GM23338 (cell line): ENCODE results near the gene SLC2A4RG. TPM values are rescaled to one million over a fixed set of nuclear protein-coding genes. Genes with fewer than 3 reads are reported as not detected.

Experiments
- ATAC-seq: fragments of 200-7000 bp; cut with Tn5 transposase; 3 replicates; pipeline ENCODE4 v1.9.1; 2020
- DNase-seq: peaks from one replicate; pipeline ENCODE4 v3.0.0-alpha.2; 2015; ENCODE audit warnings: low spot score
- H2AFZ ChIP-seq: fragments of 200-600 bp; sonication (generic); 2 replicates; pipeline ENCODE4 v1.8.0; 2016; ENCODE audit warnings: antibody characterized with exemption, mild to moderate bottlenecking, moderate library complexity
- H3F3A ChIP-seq: fragments of 200-600 bp; sonication (generic); replicated peaks from 2 replicates; pipeline ENCODE4 v1.8.0; 2017; ENCODE audit warnings: antibody characterized with exemption, mixed run types, low read depth
- H3K27ac ChIP-seq: fragments of 200-600 bp; sonication (generic); 2 replicates; pipeline ENCODE4 v1.6.1; 2016; ENCODE audit warnings: low read depth
- H3K27me3 ChIP-seq: fragments of 200-600 bp; sonication (generic); 2 replicates; pipeline ENCODE4 v1.8.0; 2016; ENCODE audit warnings: mild to moderate bottlenecking, mixed run types, moderate library complexity; ENCODE audit not compliant: insufficient read depth
- H3K36me3 ChIP-seq: fragments of 200-600 bp; sonication (generic); 2 replicates; pipeline ENCODE4 v1.8.0; 2016; ENCODE audit warnings: mild to moderate bottlenecking; ENCODE audit not compliant: insufficient read depth
- H3K4me1 ChIP-seq: fragments of 200-600 bp; sonication (generic); 2 replicates; pipeline ENCODE4 v1.8.0; 2016; ENCODE audit warnings: mild to moderate bottlenecking, moderate library complexity; ENCODE audit not compliant: insufficient read depth
- H3K4me2 ChIP-seq: fragments of 200-600 bp; sonication (generic); 2 replicates; pipeline ENCODE4 v1.7.1; 2017; ENCODE audit warnings: mixed run types
- H3K4me3 ChIP-seq: fragments of 200-600 bp; sonication (generic); 2 replicates; pipeline ENCODE4 v1.6.1; 2016; ENCODE audit warnings: mixed run types
- H3K79me2 ChIP-seq: fragments of 200-600 bp; sonication (generic); replicated peaks from 2 replicates; pipeline ENCODE4 v1.8.0; 2017; ENCODE audit warnings: mild to moderate bottlenecking; ENCODE audit not compliant: insufficient read depth
- H3K9me2 ChIP-seq: fragments of 200-600 bp; sonication (generic); 2 replicates; pipeline ENCODE4 v1.8.0; 2017; ENCODE audit not compliant: insufficient read depth
- H4K20me1 ChIP-seq: fragments of 200-600 bp; sonication (generic); replicated peaks from 2 replicates; pipeline ENCODE4 v1.8.0; 2017; ENCODE audit warnings: mild to moderate bottlenecking; ENCODE audit not compliant: insufficient read depth
- H3K27ac Mint-ChIP-seq: 2 replicates; pipeline ENCODE4 v1.8.0; 2020; ENCODE audit warnings: inconsistent platforms, mild to moderate bottlenecking, moderate library complexity, mixed read lengths
- H3K27me3 Mint-ChIP-seq: 3 replicates; pipeline ENCODE4 v1.8.0; 2022; ENCODE audit warnings: low read depth, mild to moderate bottlenecking, moderate library complexity, mixed read lengths, inconsistent platforms; ENCODE audit not compliant: insufficient read depth, poor library complexity
- H3K36me3 Mint-ChIP-seq: 3 replicates; pipeline ENCODE4 v1.8.0; 2021; ENCODE audit warnings: low read depth, mild to moderate bottlenecking, inconsistent platforms, moderate library complexity, mixed read lengths
- H3K4me1 Mint-ChIP-seq: 3 replicates; pipeline ENCODE4 v1.8.0; 2020; ENCODE audit warnings: mild to moderate bottlenecking, inconsistent platforms, mixed read lengths
- H3K4me3 Mint-ChIP-seq: 3 replicates; pipeline ENCODE4 v1.8.0; 2021; ENCODE audit warnings: moderate library complexity, mild to moderate bottlenecking, inconsistent platforms, mixed read lengths
- H3K9me3 Mint-ChIP-seq: 3 replicates; pipeline ENCODE4 v1.8.0; 2020; ENCODE audit warnings: moderate library complexity, mild to moderate bottlenecking, inconsistent platforms, mixed read lengths
- CREB1 ChIP-seq: fragments of 250-450 bp; sonication (Bioruptor Pico); IDR thresholded peaks from 2 replicates; pipeline ENCODE4 v1.5.0; 2020; ENCODE audit warnings: low read depth, mild to moderate bottlenecking, moderate library complexity
- CTCF ChIP-seq, 2 experiments: fragments of 200-600 bp in 1 of 2; sonication (generic) in 1 of 2; conservative IDR thresholded peaks; 2 replicates each; pipeline versions ENCODE4 v1.5.1 to v1.6.1; 2016 to 2017; ENCODE audit warnings: antibody characterized with exemption in 2 of 2, low read depth in 2 of 2, mild to moderate bottlenecking in 2 of 2, moderate library complexity in 1 of 2
- ETS1 ChIP-seq: IDR thresholded peaks from 2 replicates; pipeline ENCODE4 v1.6.1; 2016; ENCODE audit warnings: antibody characterized with exemption
- EZH2 ChIP-seq: fragments of 200-600 bp; sonication (generic); IDR thresholded peaks from one replicate; pipeline ENCODE4 v1.8.0; 2017; ENCODE audit warnings: antibody characterized with exemption, mild to moderate bottlenecking, low read depth; ENCODE audit not compliant: unreplicated experiment
- EZH2phosphoT487 ChIP-seq: fragments of 200-600 bp; sonication (generic); IDR thresholded peaks from one replicate; pipeline ENCODE4 v1.8.1; 2018; ENCODE audit warnings: antibody characterized with exemption; ENCODE audit not compliant: unreplicated experiment
- JUNB ChIP-seq: IDR thresholded peaks from one replicate; pipeline ENCODE4 v1.6.1; 2016; ENCODE audit warnings: antibody characterized with exemption; ENCODE audit not compliant: unreplicated experiment
- POLR2AphosphoS5 ChIP-seq: IDR thresholded peaks from 2 replicates; pipeline ENCODE4 v1.6.1; 2016; ENCODE audit warnings: antibody characterized with exemption, low read depth
- REST ChIP-seq: IDR thresholded peaks from one replicate; pipeline ENCODE4 v1.6.1; 2018; ENCODE audit warnings: antibody characterized with exemption; ENCODE audit not compliant: unreplicated experiment
- STAT1 ChIP-seq: IDR thresholded peaks from one replicate; pipeline ENCODE4 v1.6.1; 2016; ENCODE audit warnings: antibody characterized with exemption; ENCODE audit not compliant: unreplicated experiment
- ZNF114 ChIP-seq: fragments of 250-450 bp; sonication (Bioruptor Pico); IDR thresholded peaks from 2 replicates; pipeline ENCODE4 v1.5.0; 2020; ENCODE audit warnings: mild to moderate bottlenecking, moderate library complexity
- ZNF331 ChIP-seq: fragments of 250-450 bp; sonication (Bioruptor Pico); IDR thresholded peaks from 2 replicates; pipeline ENCODE4 v1.5.0; 2020; ENCODE audit warnings: low read depth, mild to moderate bottlenecking, moderate library complexity
- ZNF462 ChIP-seq: fragments of 250-450 bp; sonication (Bioruptor Pico); IDR thresholded peaks from 2 replicates; pipeline ENCODE4 v1.5.0; 2020; ENCODE audit warnings: mild to moderate bottlenecking, moderate library complexity
- polyA plus RNA-seq: library from polyadenylated mRNA; unstranded; fragments of >200 nt; fragmentation: Nextera tagmentation; extraction: Ambion mirVana; gene quantifications from 2 replicates; pipeline ENCODE4 v1.2.1, GENCODE V29; 2016
- total RNA-seq: library from RNA; depleted of rRNA; stranded (reverse); fragments of >200 nt; shearing (Covaris generic); gene quantifications from 2 replicates; pipeline ENCODE4 v1.2.3, GENCODE V29; 2014

Gene SLC2A4RG
- total and polyA plus RNA-seq, 2 experiments from 2014 or later: 22.8 to 42.0 TPM

- no peak for TF ChIP-seq ZNF462 (CRISPR knock-in tag)
Observed at GRCh38 chr20:63773571-63774241, 34.1 kb downstream of the SLC2A4RG start (continued).

GRCh38 chr20:63774306-63774705 lies 34.7 kb downstream of the SLC2A4RG start:
- H2AFZ ChIP-seq: no peak overlapping the region
- no peaks in the 10 kb centered on the region for H3K9me2 ChIP-seq
- H3K79me2 ChIP-seq: peaks cover 17% of the 10 kb centered on the region
- no peak overlapping the region for H3K4me2 ChIP-seq
- H3K4me3 ChIP-seq: no peak overlapping the region
- Mint-ChIP-seq H3K36me3 (peaks cover 5% of the 10 kb centered on the region; the same call in 1 of the 3 replicates), H3K4me1 (peaks cover 16% of the 10 kb centered on the region), H3K9me3 (no peaks in the 10 kb centered on the region; the same call in 2 of the 3 replicates), H3K27me3 (peaks cover 16% of the 10 kb centered on the region), H3K27ac (no peak overlapping the region; the same call in 1 of the 2 replicates), H3K4me3 (no peak overlapping the region; the same call in 2 of the 3 replicates)
- H3K36me3 ChIP-seq: no peaks in the 10 kb centered on the region
- H3K4me1 ChIP-seq: peaks cover 5% of the 10 kb centered on the region; the same call in 1 of the 2 replicates
- H3K27ac ChIP-seq: no peak overlapping the region
- H3F3A ChIP-seq: peaks cover 15% of the 10 kb centered on the region; the same call in 1 of the 2 replicates
- H4K20me1 ChIP-seq: no peaks in the 10 kb centered on the region; the same call in 1 of the 2 replicates
- ATAC-seq (no peak), DNase-seq (no peak)
- H3K27me3 ChIP-seq: no peaks in the 10 kb centered on the region
- TF ChIP-seq ETS1 (no peak), CTCF (conservative IDR thresholded peaks at IDR 0.05; ENCODE audit: low read depth in 2 of 2) (no peak), STAT1 (no peak), CREB1 (CRISPR knock-in tag) (no peak), EZH2 (no peak), JUNB (no peak), ZNF114 (CRISPR knock-in tag) (no peak), POLR2AphosphoS5 (no peak), EZH2phosphoT487 (no peak), ZNF331 (no peak), REST (no peak)
